Measurements from ENCODE around the gene CD300A.
A peak's percentile ranks its signal among the peaks of the same experiment; 100 is the strongest.

CD300A gene

DNA sequence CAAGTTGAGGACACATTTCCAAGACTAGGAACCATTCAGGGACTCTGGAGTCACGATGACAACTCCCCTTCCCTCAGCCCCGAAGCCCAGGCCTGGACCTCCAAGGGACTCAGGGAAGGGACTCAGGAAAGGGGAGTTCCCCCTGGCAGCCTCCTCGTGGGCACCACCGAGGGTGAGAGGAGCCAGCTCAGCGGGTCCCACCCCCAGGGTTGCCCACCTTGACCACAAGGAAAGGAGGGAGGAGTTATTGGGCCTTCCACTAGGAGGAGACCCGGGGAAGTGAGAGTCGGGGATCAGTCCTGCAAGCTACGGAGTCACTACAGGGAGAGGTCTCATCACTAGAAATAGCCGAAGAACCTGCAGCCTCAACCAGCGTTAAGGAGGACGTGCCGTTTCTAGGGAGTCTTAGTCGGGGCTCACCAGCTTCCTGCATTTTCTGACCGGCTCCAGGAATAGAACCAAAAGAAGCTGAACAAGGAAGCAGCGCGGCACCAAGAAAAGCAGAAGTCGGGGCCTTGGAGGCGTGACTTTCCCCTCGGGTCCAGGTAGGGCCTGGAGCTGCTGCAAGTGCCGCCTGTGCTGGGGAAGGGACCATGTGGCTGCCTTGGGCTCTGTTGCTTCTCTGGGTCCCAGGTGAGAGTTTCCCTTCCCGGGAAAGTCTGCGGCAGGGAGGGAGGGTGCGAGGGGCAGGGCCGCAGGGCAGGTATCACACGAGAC, at the start of gene CD300A:
TSS of gene CD300A (plus strand) at position 524 of the 717 bp plus-strand sequence. CDS start at position 594, 70 bp downstream.
- peak in 15 of 58 donors; percentile 7 to 46 (median 27) for DNase-seq

DNA sequence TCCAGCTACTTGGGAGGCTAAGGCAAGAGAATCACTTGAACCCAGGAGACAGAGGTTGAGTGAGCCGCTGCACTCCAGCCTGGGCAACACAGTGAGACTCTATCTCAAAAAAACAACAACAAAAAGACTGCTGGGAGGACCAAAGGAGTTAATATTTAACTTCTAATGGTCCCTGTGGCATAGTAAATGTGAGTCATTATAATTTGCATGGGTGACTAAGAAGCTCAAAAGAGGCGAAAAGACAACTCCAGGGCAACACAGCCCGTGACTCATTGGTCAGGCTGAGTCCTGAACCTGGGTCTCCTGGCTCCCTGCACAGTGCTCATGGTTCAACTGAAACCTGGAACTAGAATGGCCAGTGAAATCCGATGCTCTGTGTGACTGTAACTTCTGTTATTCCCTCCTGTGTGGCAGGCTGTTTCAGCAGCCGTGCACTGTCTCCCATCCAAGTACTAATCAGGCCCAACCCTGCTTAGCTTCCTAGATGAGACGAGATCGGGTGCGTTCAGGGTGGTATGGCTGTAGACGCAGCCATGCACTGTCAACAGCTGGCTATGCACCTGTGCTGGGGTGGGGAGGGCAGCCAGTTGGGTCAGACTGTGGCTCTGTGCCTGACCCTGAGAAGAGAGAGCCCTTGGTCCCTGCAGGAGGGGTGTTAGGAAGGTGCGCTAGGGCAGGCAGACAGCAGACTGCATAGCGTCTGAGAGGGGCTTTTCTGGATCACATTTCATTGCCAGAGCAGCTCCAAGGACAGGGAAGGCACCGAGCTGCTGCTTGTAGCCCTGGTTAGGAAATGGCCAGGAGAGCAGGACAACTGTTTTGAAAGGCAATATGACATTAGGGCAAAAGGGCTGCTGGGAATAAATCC, 49.0 kb upstream of the CD300A start:
- DNase-seq: no peak

DNA sequence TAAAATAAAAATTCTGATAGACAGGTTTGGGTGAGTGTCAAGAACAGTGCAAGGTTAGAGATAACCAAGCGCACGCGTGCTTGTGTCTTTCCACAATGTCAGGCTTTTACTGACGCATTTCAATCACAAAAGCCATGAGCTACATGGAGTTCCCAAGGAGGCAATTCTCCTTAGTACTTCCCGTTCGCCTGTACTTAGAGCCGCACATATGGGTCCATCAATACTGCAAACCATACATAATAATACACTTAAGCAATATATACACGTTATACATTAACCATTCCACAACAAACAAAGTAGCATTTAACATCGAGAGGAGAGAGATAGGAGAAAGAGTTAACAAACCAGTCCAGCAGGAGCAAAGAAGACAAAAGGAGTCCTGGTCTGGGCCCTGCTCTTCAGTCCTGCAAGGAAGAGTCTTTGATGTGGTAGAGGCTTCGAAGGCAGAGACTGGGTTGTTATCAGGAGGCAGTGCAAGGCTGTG, 46.5 kb upstream of the CD300A start:
- no peak for DNase-seq

DNA sequence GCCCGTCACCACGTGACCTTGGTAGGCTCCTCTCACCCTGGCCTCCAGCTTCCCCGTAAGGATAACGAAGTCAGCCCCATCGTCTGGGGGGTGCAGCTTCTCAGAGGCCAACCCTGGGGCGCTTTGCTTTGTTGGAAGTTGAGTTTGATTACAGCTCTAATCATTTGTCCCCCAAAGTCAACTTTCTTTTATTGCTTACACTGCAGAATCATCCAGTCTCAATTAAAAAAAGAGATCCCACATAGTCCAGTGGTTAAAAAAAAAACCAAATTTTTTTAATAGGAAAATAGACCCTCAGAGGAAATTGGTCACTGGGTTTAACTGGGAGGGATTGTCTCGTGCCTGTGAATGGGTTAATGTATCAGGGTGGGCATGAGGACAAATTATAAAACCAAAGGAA, 42.3 kb upstream of the CD300A start:
- DNase-seq: no peak

DNA sequence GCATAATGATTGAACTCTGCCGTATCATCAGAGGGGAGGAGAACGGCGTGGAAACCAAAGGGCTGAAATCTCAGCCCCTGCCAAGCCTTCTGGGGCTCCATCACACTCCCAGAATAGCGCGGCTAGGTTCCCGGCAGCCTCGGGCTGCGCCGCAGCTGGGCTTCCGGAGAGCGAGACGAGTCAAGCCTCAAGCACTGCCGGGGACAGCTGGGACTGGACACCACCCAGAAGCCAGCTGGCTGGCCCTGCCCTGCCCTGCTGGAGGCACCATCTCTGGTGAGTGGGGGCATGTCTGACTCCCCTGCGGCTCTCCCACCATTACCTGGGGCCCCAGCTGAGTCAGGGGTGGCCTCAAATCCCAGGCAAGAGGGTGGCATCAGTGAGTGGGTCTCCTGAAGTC, 41.8 kb upstream of the CD300A start:
- DNase-seq: peak in 1 of 58 donors; percentile 1

DNA sequence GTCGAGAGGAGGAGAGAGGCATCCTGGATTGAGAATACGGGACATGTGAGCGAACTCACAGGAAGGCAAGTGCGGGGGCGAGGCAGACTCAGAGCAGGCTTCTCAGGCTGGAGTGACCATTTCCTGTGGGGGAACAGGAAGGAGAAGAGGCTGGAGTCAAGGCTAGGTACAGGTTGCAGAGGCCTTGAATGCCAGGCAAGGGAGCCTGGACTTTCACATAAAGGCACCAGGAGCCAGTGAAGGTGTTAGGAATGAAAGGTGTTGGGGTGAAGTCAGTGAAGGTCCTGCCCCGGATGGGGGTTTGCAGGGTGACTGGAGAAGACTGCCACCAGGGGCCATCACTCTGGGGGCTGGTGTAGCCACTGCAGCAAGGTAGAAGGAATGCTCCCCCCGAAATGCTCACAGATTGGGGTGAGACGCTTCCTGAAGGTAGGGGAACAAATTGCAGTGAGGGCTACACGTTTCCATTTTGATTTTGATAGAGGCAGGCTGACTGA, 39.8 kb upstream of the CD300A start:
- DNase-seq: no peak

DNA sequence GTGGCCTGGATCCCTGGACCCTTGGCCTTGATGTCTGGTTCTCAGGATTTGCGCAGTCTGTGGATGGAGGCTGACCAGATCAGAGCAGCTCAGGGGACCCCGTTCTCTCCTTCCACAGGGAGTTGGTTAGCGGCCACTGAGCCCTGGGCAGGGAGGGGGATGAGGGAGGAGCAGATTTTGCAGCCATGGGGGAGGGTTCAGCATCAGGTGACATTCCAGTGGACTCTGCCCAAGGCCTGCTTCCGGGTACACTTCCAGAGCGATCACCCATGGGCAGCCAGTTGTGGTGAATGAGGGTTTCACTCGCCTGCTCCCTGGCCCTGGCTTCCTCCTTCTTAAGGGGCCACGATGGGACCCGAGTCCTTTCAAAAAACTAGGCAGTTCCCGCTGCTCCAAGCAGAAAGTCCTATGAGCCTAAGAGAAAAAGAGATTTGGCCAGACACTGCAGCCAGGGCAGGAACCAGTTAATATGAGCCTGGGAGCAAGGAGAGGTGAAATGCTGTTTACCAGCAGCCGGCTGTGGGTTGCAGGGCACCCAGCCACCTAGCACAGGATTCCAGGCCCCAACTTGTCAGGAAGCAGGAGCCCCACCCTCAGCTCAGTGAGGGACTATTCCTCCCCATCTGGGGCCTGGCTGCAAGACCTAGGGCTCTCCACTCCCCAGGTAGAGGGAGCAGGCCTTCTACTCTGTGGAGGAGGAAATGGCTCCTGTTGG, 39.2 kb upstream of the CD300A start:
- DNase-seq: peak in 17 of 58 donors; percentile 5 to 46 (median 28)

DNA sequence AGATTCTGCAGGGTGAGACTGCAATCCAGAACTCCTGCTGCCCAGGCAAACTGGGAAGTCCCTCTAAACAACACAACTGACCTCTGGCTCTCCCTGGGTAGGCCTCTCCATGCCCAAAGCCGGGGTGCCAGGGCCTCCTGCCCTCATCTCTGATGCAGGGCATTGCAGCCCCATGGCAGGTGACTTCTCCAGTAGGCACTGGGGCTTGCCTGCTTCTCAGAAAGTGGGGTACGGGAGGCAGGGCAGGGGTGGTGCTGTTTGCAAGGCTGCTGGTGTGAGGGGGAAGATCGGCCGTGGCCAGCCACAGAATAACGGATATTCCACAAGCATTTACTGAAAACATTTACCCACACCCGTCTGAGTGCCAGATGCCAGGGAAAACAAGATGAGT, 38.7 kb upstream of the CD300A start:
- no peak for DNase-seq

DNA sequence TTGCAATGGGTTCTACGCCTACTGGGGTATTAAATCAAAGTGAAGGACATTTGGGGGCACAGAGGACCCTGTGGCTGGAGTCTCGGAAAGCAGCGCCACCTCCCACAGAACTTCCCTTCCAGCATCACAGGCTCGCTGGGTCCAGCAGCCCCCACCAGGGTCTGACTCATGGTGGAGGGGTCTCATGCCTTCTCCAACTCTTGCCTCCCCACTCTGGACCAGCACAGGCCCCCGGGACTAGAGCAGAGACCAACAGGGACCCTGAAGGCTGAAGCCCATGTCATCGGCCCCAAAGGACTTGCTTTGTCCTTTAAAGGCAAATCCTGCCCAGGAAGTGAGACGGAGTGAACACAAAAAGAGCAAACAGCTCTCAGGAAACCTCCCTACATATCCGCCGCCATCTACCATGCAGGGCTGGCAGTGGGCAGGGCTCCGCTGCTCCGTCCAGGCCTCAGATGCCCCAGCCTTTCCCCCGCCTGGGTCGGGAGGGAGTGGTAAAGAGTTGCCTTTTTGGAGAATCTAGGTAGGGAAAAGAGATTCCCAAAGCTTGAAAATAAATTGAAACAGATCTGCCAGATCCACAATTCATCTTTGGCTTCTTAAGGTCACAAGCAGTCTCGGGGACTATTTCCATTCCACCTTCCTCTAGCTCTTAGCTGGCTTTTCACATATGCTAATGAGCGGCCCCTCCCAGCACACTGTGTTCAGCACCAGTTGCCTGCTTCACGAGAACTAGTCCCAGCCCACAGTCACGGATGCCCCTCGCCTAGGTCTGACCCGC, 36.6 kb upstream of the CD300A start:
- DNase-seq: no peak

DNA sequence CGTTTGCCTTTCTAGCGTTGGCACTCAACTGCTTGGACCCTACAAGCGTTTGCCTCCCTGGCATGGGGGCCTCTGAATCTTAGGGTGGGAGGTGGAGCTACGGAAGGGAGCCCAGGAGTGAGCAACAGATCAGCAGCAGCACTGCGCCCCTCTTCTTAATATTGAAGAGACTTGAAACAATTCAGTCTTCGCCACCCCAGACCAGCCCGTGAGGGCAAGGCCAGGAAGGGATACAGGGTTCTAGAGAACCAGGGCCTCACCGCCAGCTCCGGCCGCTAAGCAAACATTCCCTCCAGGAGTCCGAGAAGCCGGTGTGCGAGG, 36.1 kb upstream of the CD300A start:
- DNase-seq: peak in 2 of 58 donors; percentile 18 to 44

DNA sequence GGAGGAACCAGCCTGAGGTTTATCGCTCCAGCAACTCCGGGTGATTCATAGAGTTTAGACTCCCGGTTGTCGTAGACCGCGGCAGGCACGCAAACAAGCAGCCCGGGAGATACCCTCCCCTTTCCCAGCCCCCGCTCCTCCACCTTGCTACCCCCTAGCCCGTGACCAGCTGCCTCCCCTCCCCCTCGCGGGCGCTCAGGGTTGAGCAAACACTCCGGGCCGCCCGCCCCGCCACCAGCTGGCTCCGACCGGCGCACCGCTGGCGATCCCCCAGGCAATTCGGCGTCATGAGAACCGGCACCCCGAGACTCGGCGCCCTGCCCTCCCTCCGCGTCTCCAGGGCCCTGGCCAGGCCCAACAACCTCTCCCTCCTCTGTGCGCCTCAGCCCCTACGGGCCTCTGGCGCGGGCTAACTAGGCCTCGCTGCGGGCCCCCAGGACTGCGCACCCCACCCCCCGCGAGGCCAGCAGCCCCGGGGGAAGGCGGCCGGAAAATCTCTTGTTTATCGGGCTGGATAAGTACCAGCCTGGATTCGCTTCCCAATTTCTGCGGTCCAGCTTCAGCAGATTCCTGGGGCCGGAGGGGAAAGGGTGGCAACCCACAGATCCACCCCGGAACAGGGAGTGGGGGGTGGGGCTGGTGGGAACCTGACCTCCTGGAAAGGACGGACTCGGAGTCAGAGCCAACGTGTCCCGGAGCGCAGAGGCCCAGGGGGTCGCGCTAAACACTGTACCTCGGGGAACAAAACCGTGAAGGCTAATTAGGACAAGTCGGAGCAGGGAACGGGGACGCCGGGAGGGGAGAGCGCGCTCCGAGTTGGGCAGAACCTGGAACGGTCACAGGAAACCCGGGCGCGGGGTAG, 35.5 kb upstream of the CD300A start:
- peak in 47 of 58 donors; percentile 19 to 77 (median 56) for DNase-seq

DNA sequence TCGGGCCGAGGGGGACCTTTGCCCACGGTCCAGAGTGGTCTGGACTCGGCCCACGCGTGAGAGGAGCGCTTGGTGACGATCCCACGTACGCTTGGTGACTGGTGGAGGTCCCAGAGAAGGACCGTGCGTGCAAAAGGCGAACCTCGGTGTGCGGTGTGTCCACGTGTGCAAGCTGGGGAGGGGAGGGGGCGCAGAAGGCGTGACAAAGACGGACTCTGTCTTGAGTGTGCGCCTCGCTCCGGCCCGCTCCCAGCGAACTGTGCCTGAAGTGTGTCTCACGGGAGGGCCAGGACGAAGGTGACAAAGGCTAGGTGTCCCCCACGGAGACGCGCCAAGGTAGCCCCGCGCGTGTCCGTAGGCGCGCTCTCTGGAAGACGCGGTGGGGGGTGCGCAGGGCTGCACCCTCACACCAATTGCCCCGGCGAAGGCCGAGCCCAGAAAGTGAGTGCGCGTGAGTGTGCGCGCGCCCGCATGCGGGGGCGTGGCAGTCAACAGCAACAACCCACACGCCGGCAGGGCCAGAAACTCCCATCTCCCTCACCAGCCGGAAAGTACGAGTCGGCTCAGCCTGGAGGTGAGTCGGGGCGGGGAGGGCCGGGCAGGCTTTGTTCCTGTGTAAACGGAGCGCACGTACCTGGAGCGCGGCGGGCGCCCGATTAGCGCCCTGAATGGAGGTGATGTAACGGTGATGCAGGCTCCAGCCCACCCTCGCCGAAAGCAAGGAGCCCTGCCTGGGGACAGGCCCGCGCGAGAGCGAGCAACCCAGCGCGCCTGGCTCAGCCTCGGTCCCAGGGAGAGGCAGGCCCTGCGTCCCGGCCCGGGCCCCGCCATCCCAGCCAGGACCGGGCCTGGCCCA, 34.6 kb upstream of the CD300A start, which contains the start of gene GPRC5C:
TSS of gene GPRC5C (plus strand) at position 521 of the 856 bp plus-strand sequence. CDS start 7,689 bp downstream, outside the sequence.
- DNase-seq: peak in 36 of 58 donors; percentile 18 to 64 (median 38)

DNA sequence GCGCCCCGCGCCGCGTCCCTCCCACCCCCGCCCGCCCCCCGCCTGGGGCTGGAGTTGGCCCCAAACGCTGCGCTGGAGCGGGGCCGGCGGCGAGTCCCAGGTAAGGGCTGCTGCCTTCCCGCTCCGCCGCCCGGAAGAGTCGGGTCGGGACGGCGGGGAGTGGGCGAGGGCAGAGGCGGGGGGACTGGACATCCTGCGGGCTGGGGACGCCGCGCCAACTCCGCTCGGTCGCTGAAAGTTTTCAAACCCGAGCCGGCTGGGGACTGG, 34.1 kb upstream of the CD300A start:
- DNase-seq: no peak

DNA sequence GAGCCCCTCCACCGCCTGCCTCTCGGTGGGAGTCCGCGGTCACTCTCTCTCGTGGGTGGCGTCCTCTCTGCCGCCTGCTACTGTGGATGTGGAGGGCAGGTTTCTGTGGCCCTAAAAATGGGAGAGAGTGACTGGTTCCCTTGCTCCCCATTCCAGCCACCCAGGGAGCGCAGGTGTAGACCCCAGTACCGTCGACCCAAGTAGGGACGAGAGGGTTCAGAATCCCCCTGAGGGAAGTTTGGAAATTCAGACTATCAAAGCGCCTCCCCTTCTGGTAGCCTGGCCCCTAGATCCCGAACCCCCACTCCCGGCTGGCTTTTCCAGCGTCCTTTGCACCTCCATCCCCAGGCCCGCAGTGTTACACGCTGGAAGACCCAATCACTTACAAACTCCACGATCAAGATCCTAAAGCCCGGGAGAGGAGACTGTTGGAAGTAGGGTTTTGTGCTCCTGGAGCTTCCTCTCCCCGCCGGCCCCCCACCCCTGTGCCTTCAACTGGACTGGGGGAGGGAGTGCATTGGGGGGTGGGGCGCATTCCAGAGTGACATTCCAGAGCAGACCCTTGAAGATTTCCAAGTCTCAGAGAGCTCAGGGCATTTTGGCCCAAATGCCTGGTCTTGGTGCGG, 33.6 kb upstream of the CD300A start:
- DNase-seq: no peak

DNA sequence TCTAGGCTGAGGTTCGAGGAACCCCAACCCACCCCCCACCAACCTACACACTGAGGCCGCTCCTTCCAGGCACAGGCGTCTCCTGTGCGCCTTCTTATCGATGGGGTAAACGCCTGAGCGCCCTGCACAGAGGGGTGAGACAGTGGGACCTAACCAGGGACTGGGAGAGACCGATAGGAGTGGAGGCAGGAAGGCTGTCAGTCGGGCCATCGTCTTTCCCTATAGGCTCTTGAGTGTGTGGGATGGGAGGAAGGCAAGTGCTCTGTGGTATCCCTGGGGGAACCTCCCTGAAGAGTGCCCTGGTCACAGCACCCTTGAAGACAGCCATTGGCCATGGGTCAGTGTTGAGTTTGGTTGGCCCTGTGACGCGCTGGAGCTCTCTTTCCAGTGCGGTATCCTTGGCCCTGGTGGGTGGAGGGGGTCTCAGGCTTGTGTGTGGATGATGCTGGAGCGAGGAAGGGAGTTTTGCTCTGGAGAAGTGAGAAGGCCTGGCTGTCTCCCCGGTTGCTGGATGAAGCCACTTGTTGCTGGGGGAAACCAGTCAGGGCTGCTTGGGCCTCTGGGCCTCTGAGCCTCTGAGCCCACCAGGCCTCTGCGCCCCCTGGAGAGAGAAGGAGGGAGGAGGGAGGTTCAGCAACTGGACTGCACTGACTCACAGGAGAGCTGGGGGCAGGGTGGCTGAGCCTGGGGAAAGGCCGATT, 32.9 kb upstream of the CD300A start:
- DNase-seq: no peak

DNA sequence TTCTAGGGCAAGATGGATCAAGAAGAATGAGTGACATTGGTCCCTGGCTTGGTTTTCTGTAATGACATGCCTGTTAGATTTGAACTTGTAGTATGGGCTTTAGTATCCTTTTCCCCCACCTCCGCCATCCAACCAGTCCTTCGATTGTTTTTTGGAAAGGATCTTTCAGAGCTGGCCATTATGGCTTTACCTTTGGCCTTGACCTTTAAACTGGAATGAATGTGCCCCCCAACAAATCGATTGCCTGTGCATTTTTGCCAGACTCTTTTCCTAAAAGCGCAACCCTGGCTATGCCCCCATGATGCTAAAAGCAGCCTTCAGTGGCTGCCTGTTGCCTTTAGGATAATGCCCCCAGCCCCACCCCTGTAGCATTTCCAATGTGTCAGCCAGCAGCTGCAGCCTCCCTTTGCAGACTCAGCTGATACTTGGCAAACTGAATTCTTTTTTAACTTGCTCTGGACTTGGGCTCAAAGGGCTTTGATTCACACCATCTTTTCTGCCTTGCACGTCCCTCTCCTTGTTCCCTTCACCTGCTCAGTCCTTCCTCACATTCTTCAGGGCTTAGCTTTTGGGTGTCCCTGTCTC, 30.6 kb upstream of the CD300A start:
- DNase-seq: no peak

DNA sequence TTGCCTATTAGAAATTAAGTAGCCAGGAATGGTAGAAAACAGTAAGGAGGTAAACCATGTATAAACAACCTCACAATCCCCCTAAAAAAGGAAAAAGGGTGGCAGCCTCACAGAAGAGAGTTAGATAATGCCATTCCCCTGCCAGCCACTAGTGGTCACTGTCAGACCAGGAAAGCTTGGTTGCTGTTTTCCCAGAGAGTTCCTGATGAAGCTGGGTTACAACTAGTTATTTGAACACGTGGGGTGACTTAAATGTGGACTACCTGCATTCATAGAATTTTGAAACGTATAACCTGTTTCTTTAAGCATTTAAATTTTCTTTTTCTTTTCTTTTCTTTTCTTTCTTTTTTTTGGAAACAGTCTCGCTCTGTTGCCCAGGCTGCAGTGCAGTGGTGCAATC, 28.7 kb upstream of the CD300A start:
- DNase-seq: no peak

Data from anterior cingulate cortex (tissue), 58 donors.